Esophagus muscularis mucosa (tissue), 4 donors: ENCODE measurements around the gene FBH1.

Experiments
- EP300 ChIP-seq: sonication (generic); formaldehyde crosslinking; IDR thresholded peaks from one replicate; pipeline ENCODE4 v1.6.1; 2017; ENCODE audit warnings: antibody characterized with exemption
- POLR2AphosphoS5 ChIP-seq, 2 donors: sonication (generic); formaldehyde crosslinking; IDR thresholded peaks; one replicate each; pipeline ENCODE4 v1.6.1; 2017; ENCODE audit warnings: antibody characterized with exemption in 2 of 2
- TF ChIP-seq, protein P1 (sequence below), 3 experiments: fragments of 200-600 bp in 2 of 3; fragments of 450-650 bp in 1 of 3; sonication (generic) in 2 of 3; IDR thresholded peaks; one replicate each; pipeline ENCODE4 v1.5.1; 2017 to 2019; ENCODE audit warnings: antibody characterized with exemption in 3 of 3, mild to moderate bottlenecking in 2 of 3, moderate library complexity in 1 of 3

DNA sequence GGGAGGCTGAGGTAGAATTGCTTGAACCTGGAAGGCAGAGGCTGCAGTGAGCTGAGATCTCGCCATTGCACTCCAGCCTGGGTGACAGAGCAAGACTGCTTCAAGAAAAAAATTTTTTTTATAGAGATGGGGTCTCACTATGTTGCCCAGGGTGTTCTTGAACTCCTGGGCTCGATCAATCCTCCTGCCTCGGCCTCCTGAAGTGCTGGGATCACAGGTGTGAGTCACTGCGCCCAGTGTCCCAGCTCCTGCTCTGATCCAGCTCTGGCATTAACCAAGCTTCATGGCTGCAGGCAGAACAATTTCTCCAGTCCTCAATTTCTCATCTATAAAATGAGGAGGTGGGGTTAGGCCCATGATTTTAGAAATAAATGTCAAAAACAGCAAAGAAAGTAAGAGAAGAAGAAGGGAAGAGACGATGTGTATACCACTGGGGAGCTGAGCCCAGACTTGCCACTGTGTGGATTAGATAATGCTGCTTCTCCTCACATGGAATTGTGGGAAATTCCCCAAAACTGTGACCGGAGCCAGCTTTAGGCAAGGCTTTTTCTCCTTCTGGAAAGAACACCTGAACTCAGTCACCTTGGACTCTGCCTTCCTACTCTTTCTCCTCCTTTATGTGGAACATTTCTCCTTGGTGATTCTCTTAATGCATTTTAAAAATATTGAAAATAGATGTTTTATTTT, 61.8 kb downstream of the FBH1 start:
- no peak for TF ChIP-seq POLR2AphosphoS5 (IDR thresholded peaks at IDR 0.05)
- TF ChIP-seq, protein P1, sequence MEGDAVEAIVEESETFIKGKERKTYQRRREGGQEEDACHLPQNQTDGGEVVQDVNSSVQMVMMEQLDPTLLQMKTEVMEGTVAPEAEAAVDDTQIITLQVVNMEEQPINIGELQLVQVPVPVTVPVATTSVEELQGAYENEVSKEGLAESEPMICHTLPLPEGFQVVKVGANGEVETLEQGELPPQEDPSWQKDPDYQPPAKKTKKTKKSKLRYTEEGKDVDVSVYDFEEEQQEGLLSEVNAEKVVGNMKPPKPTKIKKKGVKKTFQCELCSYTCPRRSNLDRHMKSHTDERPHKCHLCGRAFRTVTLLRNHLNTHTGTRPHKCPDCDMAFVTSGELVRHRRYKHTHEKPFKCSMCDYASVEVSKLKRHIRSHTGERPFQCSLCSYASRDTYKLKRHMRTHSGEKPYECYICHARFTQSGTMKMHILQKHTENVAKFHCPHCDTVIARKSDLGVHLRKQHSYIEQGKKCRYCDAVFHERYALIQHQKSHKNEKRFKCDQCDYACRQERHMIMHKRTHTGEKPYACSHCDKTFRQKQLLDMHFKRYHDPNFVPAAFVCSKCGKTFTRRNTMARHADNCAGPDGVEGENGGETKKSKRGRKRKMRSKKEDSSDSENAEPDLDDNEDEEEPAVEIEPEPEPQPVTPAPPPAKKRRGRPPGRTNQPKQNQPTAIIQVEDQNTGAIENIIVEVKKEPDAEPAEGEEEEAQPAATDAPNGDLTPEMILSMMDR (IDR thresholded peaks at IDR 0.05), result no peak
- TF ChIP-seq EP300, result no peak
